H1 (cell line): ENCODE data around the gene COLEC11. TPM values are rescaled to one million over a fixed set of nuclear protein-coding genes. Genes with fewer than 3 reads are reported as not detected.

Experiments used
- ATF2 ChIP-seq: IDR thresholded peaks from 2 replicates; pipeline ENCODE4 v1.6.1; 2012; ENCODE audit warnings: low read length, inconsistent platforms
- KDM1A ChIP-seq: fragments of 200-600, 300-600 bp; sonication (generic); IDR thresholded peaks from 2 replicates; pipeline ENCODE4 v1.7.1; 2016; ENCODE audit warnings: mild to moderate bottlenecking, low read length, borderline replicate concordance
- KDM5A ChIP-seq: fragments of 200-600 bp; IDR thresholded peaks from 2 replicates; pipeline ENCODE4 v1.7.1; 2012; ENCODE audit warnings: mild to moderate bottlenecking, low read length, inconsistent platforms, mixed read lengths
- NRF1 ChIP-seq: IDR thresholded peaks from 2 replicates; pipeline ENCODE4 v1.6.1; 2011; ENCODE audit warnings: mild to moderate bottlenecking, low read depth, low read length, improper control_type of control experiment
- RNF2 ChIP-seq: fragments of 200-900, 300-1000 bp; sonication (generic); IDR thresholded peaks from 2 replicates; pipeline ENCODE4 v1.7.1; 2016; ENCODE audit warnings: borderline replicate concordance, low read depth, mild to moderate bottlenecking, antibody characterized with exemption, low read length; ENCODE audit not compliant: poor library complexity, severe bottlenecking; ENCODE audit errors: missing control alignments
- ZNF274 ChIP-seq: IDR thresholded peaks from 2 replicates; pipeline ENCODE4 v1.7.0; 2012; ENCODE audit warnings: low read length, borderline replicate concordance; ENCODE audit errors: extremely low read depth
- polyA plus RNA-seq, 7 experiments: library from polyadenylated mRNA; depleted of rRNA in 3 of 7; stranded (reverse) in 5 of 7; unstranded in 2 of 7; fragments of >200 nt in 5 of 7; fragments of 200-250 nt in 2 of 7; gene quantifications; 1 replicate in 5 of 7; 2 replicates in 1 of 7; 4 replicates in 1 of 7; pipeline versions ENCODE4 v1.2.1 to v1.2.3, GENCODE V29; 2011 to 2013; ENCODE audit warnings: missing spikeins in 2 of 7, mixed read lengths in 2 of 7
- total RNA-seq: library from RNA; stranded (reverse); fragmentation: NEBNext Ultra II Directional; extraction: Animal tissue kit (Norgen Biotek cat#: 25700); gene quantifications from 2 replicates; pipeline ENCODE4 v1.2.1, GENCODE V29; 2021
- TF ChIP-seq, protein P1 (sequence below): fragments of 300-600 bp; sonication (generic); IDR thresholded peaks from 2 replicates; pipeline ENCODE4 v1.7.1; 2012; ENCODE audit warnings: low read length, moderate library complexity, mild to moderate bottlenecking, inconsistent platforms; ENCODE audit not compliant: insufficient replicate concordance

The COLEC11 gene
- total and polyA plus RNA-seq, 2 of the 8 experiments (the other 6 are each of a cell fraction or from before 2014, with no cell fraction given) = 0.47 to 0.80 TPM

DNA sequence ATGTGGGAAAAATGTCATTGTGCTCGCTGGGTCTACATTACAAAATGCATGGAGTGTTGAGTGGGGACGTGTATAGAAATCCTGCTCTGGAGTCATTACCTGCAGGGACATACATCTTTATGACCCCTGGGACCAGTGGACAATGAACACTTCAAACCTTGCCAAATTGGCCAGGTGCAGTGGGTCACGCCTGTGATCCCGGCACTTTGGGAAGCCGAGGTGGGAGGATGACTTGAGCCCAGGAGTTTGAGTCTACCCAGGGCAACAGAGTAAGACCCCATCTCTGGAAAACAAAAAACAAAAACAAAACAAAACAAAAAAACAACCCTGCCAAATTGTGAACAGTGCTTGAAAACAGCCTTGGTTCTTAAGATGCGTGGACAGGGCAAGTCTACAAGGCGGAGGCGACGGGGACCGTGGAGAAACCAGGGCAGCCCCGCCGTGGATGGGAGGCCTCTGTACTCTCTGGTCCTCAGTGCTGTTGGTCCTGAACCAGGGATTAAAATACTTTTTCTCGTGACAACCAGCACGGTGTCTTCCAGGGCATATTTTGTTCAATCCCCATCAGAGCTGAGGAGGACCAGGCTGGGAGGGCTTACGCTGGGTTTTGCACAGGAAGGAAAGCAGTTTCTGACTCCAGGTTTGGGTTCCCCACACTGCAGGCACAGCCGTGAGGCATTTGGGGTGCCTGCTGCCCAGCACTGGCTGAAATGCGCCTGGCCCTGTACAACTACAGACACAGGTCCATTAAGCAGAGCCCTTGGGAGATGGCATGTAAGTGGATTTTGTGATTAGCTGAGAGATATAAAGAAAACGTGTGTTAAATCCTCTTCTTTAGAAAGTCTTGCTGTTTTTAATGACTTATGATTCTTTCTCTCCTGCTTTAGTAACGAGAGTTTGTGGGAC lies 13.7 kb downstream of the COLEC11 start (continued):
- TF ChIP-seq, protein P1, sequence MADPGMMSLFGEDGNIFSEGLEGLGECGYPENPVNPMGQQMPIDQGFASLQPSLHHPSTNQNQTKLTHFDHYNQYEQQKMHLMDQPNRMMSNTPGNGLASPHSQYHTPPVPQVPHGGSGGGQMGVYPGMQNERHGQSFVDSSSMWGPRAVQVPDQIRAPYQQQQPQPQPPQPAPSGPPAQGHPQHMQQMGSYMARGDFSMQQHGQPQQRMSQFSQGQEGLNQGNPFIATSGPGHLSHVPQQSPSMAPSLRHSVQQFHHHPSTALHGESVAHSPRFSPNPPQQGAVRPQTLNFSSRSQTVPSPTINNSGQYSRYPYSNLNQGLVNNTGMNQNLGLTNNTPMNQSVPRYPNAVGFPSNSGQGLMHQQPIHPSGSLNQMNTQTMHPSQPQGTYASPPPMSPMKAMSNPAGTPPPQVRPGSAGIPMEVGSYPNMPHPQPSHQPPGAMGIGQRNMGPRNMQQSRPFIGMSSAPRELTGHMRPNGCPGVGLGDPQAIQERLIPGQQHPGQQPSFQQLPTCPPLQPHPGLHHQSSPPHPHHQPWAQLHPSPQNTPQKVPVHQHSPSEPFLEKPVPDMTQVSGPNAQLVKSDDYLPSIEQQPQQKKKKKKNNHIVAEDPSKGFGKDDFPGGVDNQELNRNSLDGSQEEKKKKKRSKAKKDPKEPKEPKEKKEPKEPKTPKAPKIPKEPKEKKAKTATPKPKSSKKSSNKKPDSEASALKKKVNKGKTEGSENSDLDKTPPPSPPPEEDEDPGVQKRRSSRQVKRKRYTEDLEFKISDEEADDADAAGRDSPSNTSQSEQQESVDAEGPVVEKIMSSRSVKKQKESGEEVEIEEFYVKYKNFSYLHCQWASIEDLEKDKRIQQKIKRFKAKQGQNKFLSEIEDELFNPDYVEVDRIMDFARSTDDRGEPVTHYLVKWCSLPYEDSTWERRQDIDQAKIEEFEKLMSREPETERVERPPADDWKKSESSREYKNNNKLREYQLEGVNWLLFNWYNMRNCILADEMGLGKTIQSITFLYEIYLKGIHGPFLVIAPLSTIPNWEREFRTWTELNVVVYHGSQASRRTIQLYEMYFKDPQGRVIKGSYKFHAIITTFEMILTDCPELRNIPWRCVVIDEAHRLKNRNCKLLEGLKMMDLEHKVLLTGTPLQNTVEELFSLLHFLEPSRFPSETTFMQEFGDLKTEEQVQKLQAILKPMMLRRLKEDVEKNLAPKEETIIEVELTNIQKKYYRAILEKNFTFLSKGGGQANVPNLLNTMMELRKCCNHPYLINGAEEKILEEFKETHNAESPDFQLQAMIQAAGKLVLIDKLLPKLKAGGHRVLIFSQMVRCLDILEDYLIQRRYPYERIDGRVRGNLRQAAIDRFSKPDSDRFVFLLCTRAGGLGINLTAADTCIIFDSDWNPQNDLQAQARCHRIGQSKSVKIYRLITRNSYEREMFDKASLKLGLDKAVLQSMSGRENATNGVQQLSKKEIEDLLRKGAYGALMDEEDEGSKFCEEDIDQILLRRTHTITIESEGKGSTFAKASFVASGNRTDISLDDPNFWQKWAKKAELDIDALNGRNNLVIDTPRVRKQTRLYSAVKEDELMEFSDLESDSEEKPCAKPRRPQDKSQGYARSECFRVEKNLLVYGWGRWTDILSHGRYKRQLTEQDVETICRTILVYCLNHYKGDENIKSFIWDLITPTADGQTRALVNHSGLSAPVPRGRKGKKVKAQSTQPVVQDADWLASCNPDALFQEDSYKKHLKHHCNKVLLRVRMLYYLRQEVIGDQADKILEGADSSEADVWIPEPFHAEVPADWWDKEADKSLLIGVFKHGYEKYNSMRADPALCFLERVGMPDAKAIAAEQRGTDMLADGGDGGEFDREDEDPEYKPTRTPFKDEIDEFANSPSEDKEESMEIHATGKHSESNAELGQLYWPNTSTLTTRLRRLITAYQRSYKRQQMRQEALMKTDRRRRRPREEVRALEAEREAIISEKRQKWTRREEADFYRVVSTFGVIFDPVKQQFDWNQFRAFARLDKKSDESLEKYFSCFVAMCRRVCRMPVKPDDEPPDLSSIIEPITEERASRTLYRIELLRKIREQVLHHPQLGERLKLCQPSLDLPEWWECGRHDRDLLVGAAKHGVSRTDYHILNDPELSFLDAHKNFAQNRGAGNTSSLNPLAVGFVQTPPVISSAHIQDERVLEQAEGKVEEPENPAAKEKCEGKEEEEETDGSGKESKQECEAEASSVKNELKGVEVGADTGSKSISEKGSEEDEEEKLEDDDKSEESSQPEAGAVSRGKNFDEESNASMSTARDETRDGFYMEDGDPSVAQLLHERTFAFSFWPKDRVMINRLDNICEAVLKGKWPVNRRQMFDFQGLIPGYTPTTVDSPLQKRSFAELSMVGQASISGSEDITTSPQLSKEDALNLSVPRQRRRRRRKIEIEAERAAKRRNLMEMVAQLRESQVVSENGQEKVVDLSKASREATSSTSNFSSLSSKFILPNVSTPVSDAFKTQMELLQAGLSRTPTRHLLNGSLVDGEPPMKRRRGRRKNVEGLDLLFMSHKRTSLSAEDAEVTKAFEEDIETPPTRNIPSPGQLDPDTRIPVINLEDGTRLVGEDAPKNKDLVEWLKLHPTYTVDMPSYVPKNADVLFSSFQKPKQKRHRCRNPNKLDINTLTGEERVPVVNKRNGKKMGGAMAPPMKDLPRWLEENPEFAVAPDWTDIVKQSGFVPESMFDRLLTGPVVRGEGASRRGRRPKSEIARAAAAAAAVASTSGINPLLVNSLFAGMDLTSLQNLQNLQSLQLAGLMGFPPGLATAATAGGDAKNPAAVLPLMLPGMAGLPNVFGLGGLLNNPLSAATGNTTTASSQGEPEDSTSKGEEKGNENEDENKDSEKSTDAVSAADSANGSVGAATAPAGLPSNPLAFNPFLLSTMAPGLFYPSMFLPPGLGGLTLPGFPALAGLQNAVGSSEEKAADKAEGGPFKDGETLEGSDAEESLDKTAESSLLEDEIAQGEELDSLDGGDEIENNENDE = no peak
- TF ChIP-seq NRF1 (no peak), ZNF274 (no peak), KDM1A (no peak), RNF2 (no peak), ATF2 (no peak), KDM5A (no peak)
